ENCODE measurements around the gene CPEB2.

- TF ChIP-seq CTCF (IDR thresholded peaks at IDR 0.05) (no peak), POLR2A (IDR thresholded peaks at IDR 0.05) (no peak)
Observed at GRCh38 chr4:14977830-14978229, 24.5 kb upstream of the CPEB2 start.
